ENCODE data around the gene ZC3H7A.

DNA sequence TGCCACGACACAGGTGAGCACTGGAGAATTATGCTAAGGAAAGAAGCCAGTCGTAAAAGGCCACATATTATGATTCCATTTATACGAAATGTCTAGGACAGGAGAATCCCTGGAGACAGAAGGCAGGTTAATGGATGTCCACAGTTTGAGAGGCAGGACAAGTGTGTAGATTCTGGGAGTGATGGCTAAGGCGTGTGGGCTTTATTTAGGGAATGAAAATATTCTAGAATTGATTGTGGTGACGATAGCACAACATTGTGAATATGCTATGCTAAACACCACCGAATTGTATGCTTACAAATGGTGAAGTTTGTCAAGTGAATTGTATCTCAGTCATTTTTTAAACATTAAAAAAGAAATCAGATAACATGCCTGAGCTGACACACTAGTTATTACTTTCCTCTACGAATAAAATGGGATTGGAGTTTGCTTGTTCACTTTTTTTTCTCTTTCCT is 49.1 kb downstream of the ZC3H7A start:
- TF ChIP-seq, protein P1, sequence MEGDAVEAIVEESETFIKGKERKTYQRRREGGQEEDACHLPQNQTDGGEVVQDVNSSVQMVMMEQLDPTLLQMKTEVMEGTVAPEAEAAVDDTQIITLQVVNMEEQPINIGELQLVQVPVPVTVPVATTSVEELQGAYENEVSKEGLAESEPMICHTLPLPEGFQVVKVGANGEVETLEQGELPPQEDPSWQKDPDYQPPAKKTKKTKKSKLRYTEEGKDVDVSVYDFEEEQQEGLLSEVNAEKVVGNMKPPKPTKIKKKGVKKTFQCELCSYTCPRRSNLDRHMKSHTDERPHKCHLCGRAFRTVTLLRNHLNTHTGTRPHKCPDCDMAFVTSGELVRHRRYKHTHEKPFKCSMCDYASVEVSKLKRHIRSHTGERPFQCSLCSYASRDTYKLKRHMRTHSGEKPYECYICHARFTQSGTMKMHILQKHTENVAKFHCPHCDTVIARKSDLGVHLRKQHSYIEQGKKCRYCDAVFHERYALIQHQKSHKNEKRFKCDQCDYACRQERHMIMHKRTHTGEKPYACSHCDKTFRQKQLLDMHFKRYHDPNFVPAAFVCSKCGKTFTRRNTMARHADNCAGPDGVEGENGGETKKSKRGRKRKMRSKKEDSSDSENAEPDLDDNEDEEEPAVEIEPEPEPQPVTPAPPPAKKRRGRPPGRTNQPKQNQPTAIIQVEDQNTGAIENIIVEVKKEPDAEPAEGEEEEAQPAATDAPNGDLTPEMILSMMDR (conservative IDR thresholded peaks at IDR 0.05; ENCODE audit: low read length): no peak
- no peak for TF ChIP-seq EZH2phosphoT487 (IDR thresholded peaks at IDR 0.05; ENCODE audit: borderline replicate concordance)

All from Loucy (cell line).